T-cell (primary cell): ENCODE data around the gene KRTAP10-7. TPM values are rescaled to one million over a fixed set of nuclear protein-coding genes. Genes with fewer than 3 reads are reported as not detected.
A peak's percentile ranks its signal among the peaks of the same experiment; 100 is the strongest.
"Not testable (repeated sequence)": the region's sequence is repeated elsewhere in the genome, so short reads cannot be mapped to it uniquely, and the experiment has no call there.

Source experiments
- ATAC-seq, 4 experiments: fragments of 200-7000 bp in 3 of 4; fragments of 150-1000 bp in 1 of 4; cut with Tn5 transposase; replicated peaks in 1 of 4; 1 replicate in 3 of 4; 2 replicates in 1 of 4; pipeline ENCODE4 v1.10.0; 2021; ENCODE audit warnings: moderate library complexity in 3 of 4, mild to moderate bottlenecking in 2 of 4, moderate number of reproducible peaks in 1 of 4
- CTCF ChIA-PET, 2 donors: fragments of 300-600 bp; sonication (Branson Sonifier 250); formaldehyde crosslinking; loops; one replicate each; lab custom pipeline; 2022; ENCODE audit warnings: antibody characterized with exemption in 2 of 2; lab: Charles Lee
- POLR2A ChIA-PET, 2 donors: fragments of 300-600 bp; sonication (Branson Sonifier 250); formaldehyde crosslinking; loops; one replicate each; lab custom pipeline; 2022; ENCODE audit warnings: antibody characterized with exemption in 2 of 2; lab: Charles Lee
- DNase-seq, 35 experiments: peaks; one replicate each; pipeline versions ENCODE4 v3.0.0 to v3.0.0-alpha.2; 2013 to 2023
- H3K27ac ChIP-seq: one replicate; pipeline ENCODE4 v1.5.1; 2013; ENCODE audit warnings: low read length
- H3K27me3 ChIP-seq, 2 experiments: replicated peaks in 1 of 2; 1 replicate in 1 of 2; 2 replicates in 1 of 2; pipeline versions ENCODE4 v1.6.1 to v1.7.0; 2013; ENCODE audit warnings: low read length in 1 of 2, mixed read lengths in 1 of 2; ENCODE audit not compliant: control insufficient read depth in 2 of 2, insufficient read depth in 2 of 2; ENCODE audit errors: extremely low read depth in 1 of 2
- H3K36me3 ChIP-seq, 2 donors: 1 replicate in 1 of 2; 2 replicates in 1 of 2; pipeline versions ENCODE4 v1.6.1 to v1.7.0; 2013; ENCODE audit warnings: low read length in 1 of 2; ENCODE audit not compliant: control insufficient read depth in 2 of 2, insufficient read depth in 1 of 2; ENCODE audit errors: extremely low read depth in 1 of 2
- H3K4me1 ChIP-seq, 2 experiments: 1 replicate in 1 of 2; 2 replicates in 1 of 2; pipeline versions ENCODE4 v1.6.1 to v1.7.0; 2013; ENCODE audit warnings: low read length in 2 of 2, mixed read lengths in 1 of 2; ENCODE audit not compliant: insufficient read depth in 2 of 2, control insufficient read depth in 1 of 2; ENCODE audit errors: extremely low read depth in 1 of 2
- H3K4me3 ChIP-seq, 2 donors: 1 replicate in 1 of 2; 2 replicates in 1 of 2; pipeline versions ENCODE4 v1.5.1 to v1.7.0; 2013; ENCODE audit warnings: mild to moderate bottlenecking in 2 of 2, low read length in 1 of 2, moderate library complexity in 1 of 2; ENCODE audit not compliant: control insufficient read depth in 1 of 2; ENCODE audit errors: extremely low read depth in 1 of 2
- H3K9me3 ChIP-seq: 2 replicates; pipeline ENCODE4 v1.7.0; 2013
- H3K27ac Mint-ChIP-seq, 2 donors: one replicate each; pipeline ENCODE4 v1.8.0; 2020 to 2021; ENCODE audit warnings: mild to moderate bottlenecking in 2 of 2, mixed read lengths in 2 of 2
- H3K27me3 Mint-ChIP-seq, 2 donors: one replicate each; pipeline ENCODE4 v1.8.0; 2021 to 2022; ENCODE audit warnings: mixed read lengths in 2 of 2
- H3K36me3 Mint-ChIP-seq: one replicate; pipeline ENCODE4 v1.8.0; 2021; ENCODE audit warnings: mixed read lengths
- H3K4me1 Mint-ChIP-seq, 3 donors: one replicate each; pipeline ENCODE4 v1.8.0; 2020 to 2022; ENCODE audit warnings: mixed read lengths in 3 of 3, mild to moderate bottlenecking in 1 of 3
- H3K4me3 Mint-ChIP-seq, 3 donors: one replicate each; pipeline ENCODE4 v1.8.0; 2020 to 2022; ENCODE audit warnings: mild to moderate bottlenecking in 3 of 3, mixed read lengths in 3 of 3, moderate library complexity in 3 of 3
- H3K9me3 Mint-ChIP-seq, 3 donors: one replicate each; pipeline ENCODE4 v1.8.0; 2020 to 2022; ENCODE audit warnings: mixed read lengths in 3 of 3
- WGBS: methylation state at CpG from one replicate; pipeline ENCODE4 v1.1.5; 2013; ENCODE audit warnings: missing lambda C conversion rate; ENCODE audit not compliant: insufficient coverage; 5-methylcytosine and 5-hydroxymethylcytosine counted together
- total RNA-seq, 35 experiments: library from RNA in 6 of 35; stranded (reverse) in 6 of 35; fragments of 120-200 nt in 1 of 35; gene quantifications; one replicate each; pipeline versions ENCODE4 v1.2.1 to v1.2.4 and lab custom pipeline; 2013 to 2026

Gene KRTAP10-7
- total RNA-seq, 5 donors from 2014 or later (not counting 1 experiment from before 2014, with no cell fraction given): not detected

GRCh38 chr21:44638506-44639330 lies 38.3 kb downstream of the KRTAP10-7 start:
- Mint-ChIP-seq H3K27me3 (peaks cover 0 to 11% of the 10 kb centered on the region in 2 donors), H3K9me3 (peaks cover 20 to 31% (median 21%) of the 10 kb centered on the region in 3 donors)
- H3K4me1 ChIP-seq, H3K36me3 Mint-ChIP-seq, ATAC-seq, DNase-seq, POLR2A ChIA-PET, H3K4me3 Mint-ChIP-seq, H3K27ac Mint-ChIP-seq, H3K9me3 ChIP-seq, H3K36me3 ChIP-seq, CTCF ChIA-PET, H3K4me1 Mint-ChIP-seq, H3K4me3 ChIP-seq, H3K27ac ChIP-seq: not testable (repeated sequence)
- H3K27me3 ChIP-seq: peaks cover 0 to 17% of the 10 kb centered on the region in 2 experiments
- WGBS: 92% methylated on average over 12 of the region's 21 CpGs

GRCh38 chr21:44639331-44639655 lies 38.9 kb downstream of the KRTAP10-7 start:
- DNase-seq (no peak), ATAC-seq (no peak)
- H3K9me3 ChIP-seq: no peaks in the 10 kb centered on the region
- Mint-ChIP-seq H3K9me3 (peaks cover 26 to 34% (median 27%) of the 10 kb centered on the region in 3 donors), H3K27ac (no peak overlapping the region), H3K36me3 (peaks cover 3% of the 10 kb centered on the region), H3K4me3 (no peak overlapping the region), H3K27me3 (peaks cover 0 to 11% of the 10 kb centered on the region in 2 donors), H3K4me1 (no peaks in the 10 kb centered on the region)
- H3K27me3 ChIP-seq: peaks cover 0 to 17% of the 10 kb centered on the region in 2 experiments
- CTCF ChIA-PET: no interaction called here
- no peaks in the 10 kb centered on the region for H3K4me1 ChIP-seq
- WGBS: 92% methylated on average over 12 of the region's 12 CpGs
- no peaks in the 10 kb centered on the region for H3K36me3 ChIP-seq
- POLR2A ChIA-PET: interaction anchor here in 1 of 2 donors (0.6 kb wide), 1 partner anchor 121 kb away, joined by 3 read pairs; no protein-coding TSS in a partner anchor
- no peak overlapping the region for H3K27ac ChIP-seq
- H3K4me3 ChIP-seq: no peak overlapping the region

- H3K9me3 Mint-ChIP-seq: peaks cover 27 to 43% (median 35%) of the 10 kb centered on the region in 3 donors
- no peak overlapping the region for H3K4me3 Mint-ChIP-seq
- peaks cover 0 to 11% of the 10 kb centered on the region in 2 donors for H3K27me3 Mint-ChIP-seq
- Histone ChIP-seq H3K4me1 (no peaks in the 10 kb centered on the region), H3K27ac (no peak overlapping the region), H3K9me3 (no peaks in the 10 kb centered on the region), H3K27me3 (peaks cover 0 to 17% of the 10 kb centered on the region in 2 experiments), H3K4me3 (no peak overlapping the region), H3K36me3 (no peaks in the 10 kb centered on the region)
- CTCF ChIA-PET: no interaction called here
- H3K27ac Mint-ChIP-seq: no peak overlapping the region
- no peaks in the 10 kb centered on the region for H3K4me1 Mint-ChIP-seq
- WGBS: 91% methylated on average over 3 of the region's 5 CpGs
- no peak for DNase-seq
- no peak for ATAC-seq
- peaks cover 8% of the 10 kb centered on the region for H3K36me3 Mint-ChIP-seq
- POLR2A ChIA-PET: no interaction called here
Observed at GRCh38 chr21:44640761-44641160, 40.4 kb downstream of the KRTAP10-7 start.

- no peaks in the 10 kb centered on the region for H3K36me3 ChIP-seq
- no peak overlapping the region for H3K27ac Mint-ChIP-seq
- ATAC-seq (no peak), DNase-seq (no peak)
- POLR2A ChIA-PET: no interaction called here
- H3K9me3 Mint-ChIP-seq: peaks cover 27 to 43% (median 35%) of the 10 kb centered on the region in 3 donors
- H3K27me3 Mint-ChIP-seq: peaks cover 0 to 11% of the 10 kb centered on the region in 2 donors
- H3K4me1 ChIP-seq: no peaks in the 10 kb centered on the region
- peaks cover 0 to 7% (median 5%) of the 10 kb centered on the region in 3 donors for H3K4me1 Mint-ChIP-seq
- 81% methylated on average over 5 of the region's 14 CpGs for WGBS
- H3K4me3 ChIP-seq: peak overlapping the region in 1 of 2 donors; percentile 3
- H3K4me3 Mint-ChIP-seq: no peak overlapping the region
- H3K36me3 Mint-ChIP-seq: peaks cover 8% of the 10 kb centered on the region
- peaks cover 0 to 17% of the 10 kb centered on the region in 2 experiments for H3K27me3 ChIP-seq
- no peaks in the 10 kb centered on the region for H3K9me3 ChIP-seq
- CTCF ChIA-PET: interaction anchor here in 1 of 2 donors (1.2 kb wide), 1 partner anchor 13 kb away, joined by 3 read pairs; no protein-coding TSS in a partner anchor
- H3K27ac ChIP-seq: no peak overlapping the region
Observed at GRCh38 chr21:44643741-44644310, 43.4 kb downstream of the KRTAP10-7 start.

GRCh38 chr21:44644878-44645277 lies 44.5 kb downstream of the KRTAP10-7 start:
- peaks cover 8% of the 10 kb centered on the region for H3K36me3 Mint-ChIP-seq
- DNase-seq (no peak), ATAC-seq (no peak)
- no CpG with 5 or more reads among the region's 2 CpGs for WGBS
- peaks cover 0 to 9% of the 10 kb centered on the region in 2 donors for H3K27me3 Mint-ChIP-seq
- H3K27ac Mint-ChIP-seq: no peak overlapping the region
- H3K9me3 ChIP-seq: no peaks in the 10 kb centered on the region
- no peak overlapping the region for H3K27ac ChIP-seq
- ChIA-PET POLR2A (interaction anchor here in 1 of 2 donors (0.6 kb wide), 1 partner anchor 67 kb away, joined by 4 read pairs; the partner anchor contains the start of gene TSPEAR), CTCF (interaction anchor here in 1 of 2 donors (0.6 kb wide), 1 partner anchor 14 kb away, joined by 3 read pairs; no protein-coding TSS in a partner anchor)
- H3K36me3 ChIP-seq: no peaks in the 10 kb centered on the region
- no peaks in the 10 kb centered on the region for H3K4me1 ChIP-seq
- no peak overlapping the region for H3K4me3 Mint-ChIP-seq
- peaks cover 27 to 43% (median 35%) of the 10 kb centered on the region in 3 donors for H3K9me3 Mint-ChIP-seq
- H3K27me3 ChIP-seq: peaks cover 0 to 7% of the 10 kb centered on the region in 2 experiments
- H3K4me3 ChIP-seq: no peak overlapping the region
- peaks cover 0 to 7% (median 5%) of the 10 kb centered on the region in 3 donors for H3K4me1 Mint-ChIP-seq

GRCh38 chr21:44646366-44647221 lies 46.2 kb downstream of the KRTAP10-7 start, which contains the start of gene KRTAP10-11:
Gene KRTAP10-11, plus strand, starts transcription at chr21:44646414. Its CDS starts 45 bp downstream, at chr21:44646459.
- H3K27me3 Mint-ChIP-seq, H3K36me3 ChIP-seq, H3K9me3 ChIP-seq, H3K36me3 Mint-ChIP-seq, DNase-seq, CTCF ChIA-PET, H3K27ac ChIP-seq, H3K27ac Mint-ChIP-seq, ATAC-seq, H3K4me1 Mint-ChIP-seq, H3K27me3 ChIP-seq, H3K4me3 Mint-ChIP-seq, H3K4me1 ChIP-seq, H3K4me3 ChIP-seq: not testable (repeated sequence)
- peaks cover 16 to 28% (median 28%) of the 10 kb centered on the region in 3 donors for H3K9me3 Mint-ChIP-seq
- POLR2A ChIA-PET: interaction anchor here (0.5 kb wide), 2 partner anchors 13 to 18 kb away, joined by 5 to 7 read pairs; no protein-coding TSS in a partner anchor
- WGBS: 75% methylated on average over 19 of the region's 21 CpGs
